GM12892 (cell line): ENCODE data around the gene TNPO3.

Experiments used
- POLR2A ChIP-seq: IDR thresholded peaks from 2 replicates; pipeline ENCODE4 v1.6.1; 2011; ENCODE audit warnings: low read depth, low read length, control low read depth
- POLR2AphosphoS5 ChIP-seq: IDR thresholded peaks from 2 replicates; pipeline ENCODE4 v1.6.1; 2011; ENCODE audit warnings: low read depth, low read length, control low read depth
- TAF1 ChIP-seq: IDR thresholded peaks from 2 replicates; pipeline ENCODE4 v1.6.1; 2011; ENCODE audit warnings: low read depth, mild to moderate bottlenecking, control low read depth, low read length, borderline replicate concordance

- TF ChIP-seq POLR2A = no peak
- TF ChIP-seq POLR2AphosphoS5 = no peak
- no peak for TF ChIP-seq TAF1
Observed at GRCh38 chr7:129052441-129052840, 2.5 kb downstream of the TNPO3 start.
